ENCODE data around the gene G0S2. TPM values are rescaled to one million over a fixed set of nuclear protein-coding genes. Genes with fewer than 3 reads are reported as not detected.

The G0S2 gene
- total and polyA plus RNA-seq, 2 of the 4 experiments (the other 2 are of a cell fraction) = 0.36 to 0.53 TPM

DNA sequence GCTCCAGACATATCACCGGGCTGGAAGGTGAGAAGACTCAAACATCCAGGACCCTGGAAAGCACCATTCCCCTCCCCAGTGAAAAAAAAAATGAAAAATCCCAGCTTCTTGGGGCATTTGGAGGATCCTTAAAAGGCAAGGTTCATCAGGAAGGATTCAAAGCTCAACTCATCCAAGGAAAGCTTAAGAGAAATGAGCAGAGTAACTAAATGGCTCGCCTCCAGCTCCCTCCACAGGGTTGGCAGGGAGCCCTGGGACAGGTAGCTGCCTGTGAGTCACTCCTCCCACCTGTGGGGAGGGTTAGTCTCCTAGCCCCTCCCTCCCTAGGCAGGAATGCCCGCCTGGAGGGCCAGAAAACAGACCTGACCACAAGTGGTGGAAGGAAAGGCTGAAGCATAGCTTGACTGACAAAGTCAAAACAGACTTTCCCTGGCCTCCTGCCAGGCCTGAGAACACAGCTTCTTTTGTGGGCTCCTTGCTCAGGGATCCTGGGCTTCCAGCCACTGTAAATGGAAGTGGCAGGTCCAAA is 22.3 kb upstream of the G0S2 start:
- H3K18ac ChIP-seq (ENCODE audit: low read depth, low read length) = no peak overlapping the region
- in situ Hi-C loops (cut with MboI; ENCODE audit: low sequenced_read_pairs) = no loop called here
- 0 out of 2 replicates have a peak overlapping the region, but pooled peaks have one; percentile 28 for H2AK5ac ChIP-seq (ENCODE audit: low read depth, low read length)
- no peaks in the 10 kb centered on the region for H3K36me3 ChIP-seq (ENCODE audit: control insufficient read depth, insufficient read depth, low read length)
- BruUV-seq (replicated peaks) = no TSS peak
- H2BK5ac ChIP-seq (ENCODE audit: low read depth, low read length, poor library complexity, severe bottlenecking) = no peak overlapping the region
- dilution Hi-C loops (cut with HindIII; ENCODE audit: low sequenced_read_pairs, unreplicated experiment) = no loop called here
- H3K4me3 ChIP-seq (ENCODE audit: insufficient read depth, low read depth, low read length) = no peak overlapping the region
- no peak overlapping the region for H3K14ac ChIP-seq (replicated peaks; ENCODE audit: low read depth, low read length)
- ChIA-PET POLR2A (ENCODE audit: unreplicated experiment) (no interaction called here), CTCF (interaction anchor here (1.2 kb wide), 1 partner anchor 26 kb away, joined by 3 read pairs; no protein-coding TSS in a partner anchor)
- H3K56ac ChIP-seq (ENCODE audit: extremely low read depth, insufficient read depth, low read length) = no peak overlapping the region
- no peak overlapping the region for H4K5ac ChIP-seq (ENCODE audit: low read depth, low read length)
- no peak overlapping the region for H4K91ac ChIP-seq (ENCODE audit: insufficient read depth, low read depth, low read length)
- H3K4me1 ChIP-seq (ENCODE audit: control insufficient read depth, insufficient read depth, low read length) = peaks cover 16% of the 10 kb centered on the region
- no peak overlapping the region for H2AFZ ChIP-seq (replicated peaks; ENCODE audit: low read length, poor library complexity)
- no peak overlapping the region for H3K23ac ChIP-seq (ENCODE audit: low read depth, low read length)
- H3K27ac ChIP-seq (ENCODE audit: insufficient read depth, low read length) = no peak overlapping the region
- H4K8ac ChIP-seq (ENCODE audit: low read depth in 2 of 2, low read length in 2 of 2) = no peak overlapping the region
- no CpG with 5 or more reads among the region's 3 CpGs for WGBS, 2 experiments (ENCODE audit: extremely low coverage in 2 of 2, insufficient read length in 1 of 2)
- H4K20me1 ChIP-seq (ENCODE audit: insufficient read depth, low read length) = no peaks in the 10 kb centered on the region
- TF ChIP-seq SMC3 (IDR thresholded peaks at IDR 0.05; ENCODE audit: low read depth, low read length) (no peak), RFX5 (IDR thresholded peaks at IDR 0.05; ENCODE audit: low read depth, low read length) (no peak), RCOR1 (IDR thresholded peaks at IDR 0.05; ENCODE audit: insufficient replicate concordance, low read length) (no peak), RAD21 (IDR thresholded peaks at IDR 0.05; ENCODE audit: low read length) (no peak), CHD1 (IDR thresholded peaks at IDR 0.05; ENCODE audit: low read depth, low read length) (no peak), MXI1 (IDR thresholded peaks at IDR 0.05; ENCODE audit: borderline replicate concordance, low read depth, low read length) (no peak)
- TF ChIP-seq, protein P1, sequence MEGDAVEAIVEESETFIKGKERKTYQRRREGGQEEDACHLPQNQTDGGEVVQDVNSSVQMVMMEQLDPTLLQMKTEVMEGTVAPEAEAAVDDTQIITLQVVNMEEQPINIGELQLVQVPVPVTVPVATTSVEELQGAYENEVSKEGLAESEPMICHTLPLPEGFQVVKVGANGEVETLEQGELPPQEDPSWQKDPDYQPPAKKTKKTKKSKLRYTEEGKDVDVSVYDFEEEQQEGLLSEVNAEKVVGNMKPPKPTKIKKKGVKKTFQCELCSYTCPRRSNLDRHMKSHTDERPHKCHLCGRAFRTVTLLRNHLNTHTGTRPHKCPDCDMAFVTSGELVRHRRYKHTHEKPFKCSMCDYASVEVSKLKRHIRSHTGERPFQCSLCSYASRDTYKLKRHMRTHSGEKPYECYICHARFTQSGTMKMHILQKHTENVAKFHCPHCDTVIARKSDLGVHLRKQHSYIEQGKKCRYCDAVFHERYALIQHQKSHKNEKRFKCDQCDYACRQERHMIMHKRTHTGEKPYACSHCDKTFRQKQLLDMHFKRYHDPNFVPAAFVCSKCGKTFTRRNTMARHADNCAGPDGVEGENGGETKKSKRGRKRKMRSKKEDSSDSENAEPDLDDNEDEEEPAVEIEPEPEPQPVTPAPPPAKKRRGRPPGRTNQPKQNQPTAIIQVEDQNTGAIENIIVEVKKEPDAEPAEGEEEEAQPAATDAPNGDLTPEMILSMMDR (conservative IDR thresholded peaks at IDR 0.05; ENCODE audit: low read depth, low read length) = no peak
- TF ChIP-seq, protein P2, sequence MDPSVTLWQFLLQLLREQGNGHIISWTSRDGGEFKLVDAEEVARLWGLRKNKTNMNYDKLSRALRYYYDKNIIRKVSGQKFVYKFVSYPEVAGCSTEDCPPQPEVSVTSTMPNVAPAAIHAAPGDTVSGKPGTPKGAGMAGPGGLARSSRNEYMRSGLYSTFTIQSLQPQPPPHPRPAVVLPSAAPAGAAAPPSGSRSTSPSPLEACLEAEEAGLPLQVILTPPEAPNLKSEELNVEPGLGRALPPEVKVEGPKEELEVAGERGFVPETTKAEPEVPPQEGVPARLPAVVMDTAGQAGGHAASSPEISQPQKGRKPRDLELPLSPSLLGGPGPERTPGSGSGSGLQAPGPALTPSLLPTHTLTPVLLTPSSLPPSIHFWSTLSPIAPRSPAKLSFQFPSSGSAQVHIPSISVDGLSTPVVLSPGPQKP (IDR thresholded peaks at IDR 0.05; ENCODE audit: borderline replicate concordance, low read depth, low read length) = no peak
- TF ChIP-seq, protein P3, sequence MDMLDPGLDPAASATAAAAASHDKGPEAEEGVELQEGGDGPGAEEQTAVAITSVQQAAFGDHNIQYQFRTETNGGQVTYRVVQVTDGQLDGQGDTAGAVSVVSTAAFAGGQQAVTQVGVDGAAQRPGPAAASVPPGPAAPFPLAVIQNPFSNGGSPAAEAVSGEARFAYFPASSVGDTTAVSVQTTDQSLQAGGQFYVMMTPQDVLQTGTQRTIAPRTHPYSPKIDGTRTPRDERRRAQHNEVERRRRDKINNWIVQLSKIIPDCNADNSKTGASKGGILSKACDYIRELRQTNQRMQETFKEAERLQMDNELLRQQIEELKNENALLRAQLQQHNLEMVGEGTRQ (IDR thresholded peaks at IDR 0.05; ENCODE audit: low read depth, low read length) = no peak
- H2BK15ac ChIP-seq (ENCODE audit: low read depth, low read length) = no peak overlapping the region
- no peaks in the 10 kb centered on the region for H3K79me1 ChIP-seq (ENCODE audit: low read depth in 1 of 2, low read length in 2 of 2)
- ATAC-seq (ENCODE audit: low read depth) (no peak), DNase-seq (peak; percentile 50)
- intact Hi-C loops (cut with micrococcal nuclease) = no loop called here
- no peak overlapping the region for H2BK120ac ChIP-seq (ENCODE audit: low read depth, low read length)
- H3K4me2 ChIP-seq (ENCODE audit: low read depth, low read length) = no peak overlapping the region
- no peaks in the 10 kb centered on the region; the same call in 1 of the 2 replicates for H3K27me3 ChIP-seq (ENCODE audit: control insufficient read depth, insufficient read depth, low read length)
- no peak overlapping the region for H3K4ac ChIP-seq (ENCODE audit: low read depth, low read length)
- H3K9ac ChIP-seq (ENCODE audit: low read depth, low read length) = no peak overlapping the region
- no peaks in the 10 kb centered on the region for H3K9me3 ChIP-seq (ENCODE audit: control insufficient read depth, insufficient read depth, low read length)
- no peak overlapping the region for H2BK20ac ChIP-seq (ENCODE audit: low read depth, low read length)
- peaks cover 18% of the 10 kb centered on the region; the same call in 1 of the 2 replicates for H3K9me1 ChIP-seq (ENCODE audit: insufficient read depth, low read length)
- peak overlapping the region; percentile 30 for H2AK9ac ChIP-seq (replicated peaks; ENCODE audit: low read depth, low read length, poor library complexity)
